Loucy (cell line): ENCODE data around the gene PDE4D.

Source experiments
- H2AFZ ChIP-seq: fragments of 200-600 bp; sonication (generic); 2 replicates; pipeline ENCODE4 v1.6.0; 2016; ENCODE audit warnings: antibody characterized with exemption, mild to moderate bottlenecking, low read length, moderate library complexity
- H3F3A ChIP-seq: fragments of 200-600 bp; 2 replicates; pipeline ENCODE4 v1.6.0; 2016; ENCODE audit warnings: antibody characterized with exemption, low read depth, mild to moderate bottlenecking
- H3K27me3 ChIP-seq: fragments of 200-600 bp; sonication (generic); 2 replicates; pipeline ENCODE4 v1.6.1; 2014; ENCODE audit warnings: low read length, mild to moderate bottlenecking; ENCODE audit not compliant: insufficient read depth, poor library complexity, severe bottlenecking
- H3K36me3 ChIP-seq: fragments of 200-600 bp; sonication (generic); 2 replicates; pipeline ENCODE4 v1.6.1; 2016; ENCODE audit warnings: low read length; ENCODE audit not compliant: insufficient read depth
- H3K4me1 ChIP-seq: fragments of 200-600 bp; sonication (generic); 2 replicates; pipeline ENCODE4 v1.5.1; 2014; ENCODE audit warnings: low read length, mild to moderate bottlenecking; ENCODE audit not compliant: insufficient read depth, poor library complexity, severe bottlenecking
- H3K4me2 ChIP-seq: fragments of 200-600 bp; sonication (generic); 2 replicates; pipeline ENCODE4 v1.6.0; 2014; ENCODE audit warnings: antibody characterized with exemption, low read length, low read depth, mild to moderate bottlenecking; ENCODE audit not compliant: poor library complexity, severe bottlenecking
- H3K4me3 ChIP-seq: fragments of 200-600 bp; sonication (generic); 2 replicates; pipeline ENCODE4 v1.5.1; 2014; ENCODE audit warnings: low read length, mild to moderate bottlenecking, mixed read lengths; ENCODE audit not compliant: poor library complexity, severe bottlenecking
- H3K79me2 ChIP-seq: fragments of 200-600 bp; sonication (generic); 2 replicates; pipeline ENCODE4 v1.6.1; 2014; ENCODE audit warnings: low read length; ENCODE audit not compliant: insufficient read depth
- H3K9ac ChIP-seq: fragments of 200-600 bp; sonication (generic); 2 replicates; pipeline ENCODE4 v1.6.0; 2014; ENCODE audit warnings: mild to moderate bottlenecking, low read depth, low read length, moderate library complexity; ENCODE audit not compliant: poor library complexity, severe bottlenecking
- H3K9me2 ChIP-seq: fragments of 200-600 bp; sonication (generic); replicated peaks from 2 replicates; pipeline ENCODE4 v1.6.1; 2016; ENCODE audit warnings: low read depth, low read length, mixed read lengths
- H3K9me3 ChIP-seq: fragments of 200-600 bp; sonication (generic); 2 replicates; pipeline ENCODE4 v1.6.1; 2014; ENCODE audit warnings: mild to moderate bottlenecking, antibody characterized with exemption, low read length, low read depth; ENCODE audit not compliant: insufficient read depth
- H4K20me1 ChIP-seq: fragments of 200-600 bp; sonication (generic); 2 replicates; pipeline ENCODE4 v1.6.0; 2014; ENCODE audit warnings: antibody characterized with exemption, low read length, mild to moderate bottlenecking; ENCODE audit not compliant: insufficient read depth, poor library complexity, severe bottlenecking
- EZH2phosphoT487 ChIP-seq: fragments of 200-600 bp; IDR thresholded peaks from 2 replicates; pipeline ENCODE4 v1.6.1; 2018; ENCODE audit warnings: antibody characterized with exemption, mild to moderate bottlenecking, moderate library complexity, borderline replicate concordance
- TF ChIP-seq, protein P1 (sequence below): fragments of 200-600 bp; sonication (generic); conservative IDR thresholded peaks from 2 replicates; pipeline ENCODE4 v1.5.1; 2014; ENCODE audit warnings: mild to moderate bottlenecking, antibody characterized with exemption, low read length

PDE4D gene

DNA sequence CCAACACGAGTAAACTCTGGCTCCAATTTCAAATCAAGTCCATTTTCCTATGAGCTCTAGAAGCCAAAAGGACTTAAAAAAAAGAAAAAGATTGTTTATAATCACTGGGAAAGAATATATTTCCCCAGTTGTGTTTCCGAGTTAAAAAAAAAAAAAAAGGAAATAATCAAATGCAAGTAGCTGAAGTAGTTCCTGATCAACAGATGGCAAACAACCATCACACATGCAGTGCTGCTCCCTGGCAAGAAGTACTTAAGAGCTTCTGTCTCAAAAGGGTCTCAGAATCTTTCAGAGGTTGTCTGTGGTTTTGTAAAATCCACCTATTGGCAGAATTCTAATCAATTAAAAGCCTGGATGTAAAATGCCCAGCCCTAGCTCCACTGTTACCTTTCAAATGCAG is 922.8 kb downstream of the PDE4D start:
- no peaks in the 10 kb centered on the region for H4K20me1 ChIP-seq
- no peaks in the 10 kb centered on the region for H3K4me1 ChIP-seq
- H3K36me3 ChIP-seq: no peaks in the 10 kb centered on the region; the same call in 1 of the 2 replicates
- H3K27me3 ChIP-seq: no peaks in the 10 kb centered on the region
- H3K4me2 ChIP-seq: no peak overlapping the region
- no peak for TF ChIP-seq EZH2phosphoT487
- TF ChIP-seq, protein P1, sequence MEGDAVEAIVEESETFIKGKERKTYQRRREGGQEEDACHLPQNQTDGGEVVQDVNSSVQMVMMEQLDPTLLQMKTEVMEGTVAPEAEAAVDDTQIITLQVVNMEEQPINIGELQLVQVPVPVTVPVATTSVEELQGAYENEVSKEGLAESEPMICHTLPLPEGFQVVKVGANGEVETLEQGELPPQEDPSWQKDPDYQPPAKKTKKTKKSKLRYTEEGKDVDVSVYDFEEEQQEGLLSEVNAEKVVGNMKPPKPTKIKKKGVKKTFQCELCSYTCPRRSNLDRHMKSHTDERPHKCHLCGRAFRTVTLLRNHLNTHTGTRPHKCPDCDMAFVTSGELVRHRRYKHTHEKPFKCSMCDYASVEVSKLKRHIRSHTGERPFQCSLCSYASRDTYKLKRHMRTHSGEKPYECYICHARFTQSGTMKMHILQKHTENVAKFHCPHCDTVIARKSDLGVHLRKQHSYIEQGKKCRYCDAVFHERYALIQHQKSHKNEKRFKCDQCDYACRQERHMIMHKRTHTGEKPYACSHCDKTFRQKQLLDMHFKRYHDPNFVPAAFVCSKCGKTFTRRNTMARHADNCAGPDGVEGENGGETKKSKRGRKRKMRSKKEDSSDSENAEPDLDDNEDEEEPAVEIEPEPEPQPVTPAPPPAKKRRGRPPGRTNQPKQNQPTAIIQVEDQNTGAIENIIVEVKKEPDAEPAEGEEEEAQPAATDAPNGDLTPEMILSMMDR: no peak
- no peak overlapping the region for H3K9ac ChIP-seq
- H3K79me2 ChIP-seq: no peaks in the 10 kb centered on the region
- no peaks in the 10 kb centered on the region for H3K9me2 ChIP-seq
- no peak overlapping the region for H2AFZ ChIP-seq
- no peak overlapping the region for H3K4me3 ChIP-seq
- H3K9me3 ChIP-seq: no peaks in the 10 kb centered on the region
- no peaks in the 10 kb centered on the region for H3F3A ChIP-seq

DNA sequence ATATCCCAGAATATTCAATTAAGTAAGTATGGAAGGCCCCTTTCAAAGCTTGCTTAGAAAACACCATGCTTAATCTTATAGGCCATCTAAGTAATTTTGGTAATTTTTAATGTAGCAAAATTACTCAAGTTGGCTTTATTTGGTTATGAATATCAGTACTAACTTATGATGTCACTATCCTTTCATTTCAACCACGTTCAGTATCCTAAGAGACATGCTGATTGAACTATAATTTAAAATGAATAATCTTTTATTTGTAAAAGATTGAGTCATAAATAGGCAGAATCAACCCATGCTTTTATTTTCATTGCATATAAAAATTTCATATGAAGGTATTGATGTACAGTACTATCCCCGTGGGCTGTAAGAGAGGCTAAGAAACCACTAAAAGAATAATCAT is 923.7 kb downstream of the PDE4D start:
- Histone ChIP-seq H3F3A (no peaks in the 10 kb centered on the region), H3K79me2 (no peaks in the 10 kb centered on the region), H3K36me3 (no peaks in the 10 kb centered on the region), H3K9ac (no peak overlapping the region), H3K4me1 (no peaks in the 10 kb centered on the region), H3K4me2 (no peak overlapping the region), H3K27me3 (no peaks in the 10 kb centered on the region), H2AFZ (no peak overlapping the region), H3K9me2 (no peaks in the 10 kb centered on the region), H4K20me1 (no peaks in the 10 kb centered on the region), H3K4me3 (no peak overlapping the region), H3K9me3 (no peaks in the 10 kb centered on the region)
- TF ChIP-seq, protein P1: no peak
- TF ChIP-seq EZH2phosphoT487: no peak

DNA sequence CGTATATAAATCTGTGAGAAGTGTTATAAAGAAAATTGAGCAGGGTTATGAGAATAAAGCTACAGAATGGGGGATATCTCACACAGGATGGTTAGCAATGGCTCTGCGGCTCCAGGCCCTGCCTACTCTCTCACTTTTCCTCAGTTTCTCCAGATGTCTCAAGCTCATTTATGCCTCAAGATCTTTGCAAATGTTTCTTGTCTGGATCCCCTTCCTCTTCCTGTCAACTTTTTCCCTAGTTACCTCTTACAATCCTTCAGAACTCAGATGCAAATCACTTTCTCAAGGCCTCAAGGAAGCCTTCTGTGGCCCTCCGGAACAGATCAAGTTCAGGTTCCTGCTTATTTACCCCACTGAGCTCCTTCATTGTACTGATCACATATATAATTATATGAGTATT is 924.3 kb downstream of the PDE4D start:
- no peaks in the 10 kb centered on the region for H4K20me1 ChIP-seq
- no peak overlapping the region for H3K4me3 ChIP-seq
- no peak overlapping the region for H3K4me2 ChIP-seq
- no peaks in the 10 kb centered on the region for H3F3A ChIP-seq
- H2AFZ ChIP-seq: no peak overlapping the region
- no peak for TF ChIP-seq EZH2phosphoT487
- TF ChIP-seq, protein P1: no peak
- H3K4me1 ChIP-seq: no peaks in the 10 kb centered on the region
- no peaks in the 10 kb centered on the region for H3K36me3 ChIP-seq
- H3K9me2 ChIP-seq: no peaks in the 10 kb centered on the region
- no peaks in the 10 kb centered on the region for H3K79me2 ChIP-seq
- H3K9me3 ChIP-seq: no peaks in the 10 kb centered on the region
- H3K9ac ChIP-seq: no peak overlapping the region
- H3K27me3 ChIP-seq: no peaks in the 10 kb centered on the region
